DMS79 treated with DMSO at 0.1 percent for 48 hours (cell line): ENCODE data around the gene ELFN2.
"Not testable (repeated sequence)": the region's sequence is repeated elsewhere in the genome, so short reads cannot be mapped to it uniquely, and the experiment has no call there.

Experiments
- DNase-seq: peaks from one replicate; lab custom pipeline; 2025; lab: John Stamatoyannopoulos, UW

ELFN2 gene

GRCh38 chr22:37427135-37427710 is at the start of gene ELFN2:
ELFN2 (minus strand) TSS chr22:37427479; CDS start chr22:37375534, 51,945 bp downstream.
- no peak for DNase-seq

- peak; percentile 6 for DNase-seq
These were observed 49.4 kb upstream of the ELFN2 start for GRCh38 chr22:37476389-37477329.

- no peak for DNase-seq
These were observed 47.3 kb upstream of the ELFN2 start for GRCh38 chr22:37474447-37475090.

GRCh38 chr22:37473437-37473946 is 46.2 kb upstream of the ELFN2 start:
- no peak for DNase-seq

GRCh38 chr22:37472418-37473006 is 45.2 kb upstream of the ELFN2 start:
- no peak for DNase-seq

GRCh38 chr22:37471727-37472417 is 44.6 kb upstream of the ELFN2 start:
- DNase-seq: no peak

GRCh38 chr22:37470087-37470445 is 42.8 kb upstream of the ELFN2 start:
- DNase-seq: no peak

GRCh38 chr22:37469416-37470086 is 42.3 kb upstream of the ELFN2 start:
- DNase-seq: no peak

GRCh38 chr22:37468201-37468695 is 41.0 kb upstream of the ELFN2 start:
- not testable (repeated sequence) for DNase-seq

- no peak for DNase-seq
These were observed 40.2 kb upstream of the ELFN2 start for GRCh38 chr22:37467391-37467955.

GRCh38 chr22:37464181-37464580 is 36.9 kb upstream of the ELFN2 start:
- DNase-seq: no peak

GRCh38 chr22:37462983-37463382 is 35.7 kb upstream of the ELFN2 start:
- DNase-seq: no peak

- DNase-seq: no peak
These were observed 35.2 kb upstream of the ELFN2 start for GRCh38 chr22:37462436-37462835.

- peak; percentile 32 for DNase-seq
These were observed 34.7 kb upstream of the ELFN2 start for GRCh38 chr22:37461961-37462360.

- DNase-seq: no peak
These were observed 33.4 kb upstream of the ELFN2 start for GRCh38 chr22:37460684-37461083.

- DNase-seq: no peak
These were observed 31.9 kb upstream of the ELFN2 start for GRCh38 chr22:37459206-37459605.

- DNase-seq: peak; percentile 46
These were observed 30.0 kb upstream of the ELFN2 start for GRCh38 chr22:37457093-37457893.

- no peak for DNase-seq
These were observed 29.1 kb upstream of the ELFN2 start for GRCh38 chr22:37456346-37456745.

GRCh38 chr22:37455896-37456295 is 28.6 kb upstream of the ELFN2 start:
- DNase-seq: no peak
